ENCODE measurements around the gene CGN.

The CGN gene

DNA sequence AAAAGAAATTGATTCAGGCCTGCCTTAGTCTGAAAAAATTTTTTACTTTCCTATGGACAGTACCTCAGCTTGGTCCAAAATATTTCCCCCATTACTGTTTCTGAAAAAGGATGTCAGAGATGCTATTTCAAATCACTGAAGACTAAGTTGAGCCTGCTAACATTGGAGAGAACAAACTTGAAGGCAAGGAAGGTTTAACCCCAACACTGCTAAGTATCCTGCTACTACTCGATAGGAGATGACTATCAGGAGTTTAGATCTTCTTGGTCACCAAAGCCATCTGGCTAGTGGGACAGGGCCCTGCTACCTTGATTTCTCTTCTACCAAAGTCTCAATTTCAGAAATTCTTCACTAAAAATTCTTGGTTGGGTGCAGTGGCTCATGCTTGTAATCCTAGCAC, 29.2 kb upstream of the CGN start:
- Histone ChIP-seq H3K36me3 (ENCODE audit: insufficient read depth) (no peaks in the 10 kb centered on the region), H4K20me1 (ENCODE audit: insufficient read depth) (no peaks in the 10 kb centered on the region), H2AFZ (ENCODE audit: low read depth) (no peak overlapping the region), H3K79me2 (ENCODE audit: insufficient read depth, low read depth) (no peaks in the 10 kb centered on the region), H3K27me3 (ENCODE audit: insufficient read depth, low read depth) (no peaks in the 10 kb centered on the region), H3K27ac (no peak overlapping the region), H3K9ac (no peak overlapping the region), H3K4me2 (no peak overlapping the region), H3K4me3 (IDR thresholded peaks at IDR 0.05; ENCODE audit: insufficient read depth, low read depth, low read length) (no peak overlapping the region), H3K4me1 (ENCODE audit: low read depth, poor library complexity, severe bottlenecking) (peaks cover 11% of the 10 kb centered on the region)
- TF ChIP-seq CTCF (conservative IDR thresholded peaks at IDR 0.05; ENCODE audit: low read depth, low read length), result no peak

DNA sequence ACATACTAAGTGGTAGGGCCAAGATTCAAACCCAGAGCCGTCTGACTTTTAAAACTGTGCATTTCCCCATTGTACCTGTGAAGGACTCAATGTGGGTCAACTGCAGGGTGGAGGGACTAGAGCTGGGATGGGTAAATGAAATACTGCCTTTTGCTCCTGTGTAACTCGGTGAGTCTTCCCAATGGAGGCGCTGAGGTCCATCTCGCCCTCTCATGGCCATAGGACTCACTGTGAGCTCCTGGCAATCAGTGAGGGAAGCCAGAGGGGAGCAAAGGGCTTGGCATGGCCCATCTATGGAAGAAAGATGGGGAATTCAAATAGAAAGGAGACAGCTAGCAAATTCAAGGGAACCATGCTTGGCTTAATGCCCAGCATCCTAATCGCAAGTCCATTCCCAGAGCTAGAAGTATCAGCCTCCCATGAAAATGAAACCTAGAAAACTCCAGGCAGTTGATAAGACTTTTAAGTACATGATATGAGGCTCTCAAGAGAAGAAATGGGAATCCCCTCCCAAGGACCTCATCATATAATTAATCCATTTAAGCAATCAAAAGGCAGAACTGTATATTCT, 25.4 kb upstream of the CGN start:
- Histone ChIP-seq H3K36me3 (ENCODE audit: insufficient read depth) (no peaks in the 10 kb centered on the region), H3K27me3 (ENCODE audit: insufficient read depth, low read depth) (no peaks in the 10 kb centered on the region), H4K20me1 (ENCODE audit: insufficient read depth) (no peaks in the 10 kb centered on the region), H3K27ac (no peak overlapping the region), H3K4me1 (ENCODE audit: low read depth, poor library complexity, severe bottlenecking) (peaks cover 24% of the 10 kb centered on the region), H3K4me2 (no peak overlapping the region), H3K9ac (no peak overlapping the region), H2AFZ (ENCODE audit: low read depth) (no peak overlapping the region), H3K79me2 (ENCODE audit: insufficient read depth, low read depth) (no peaks in the 10 kb centered on the region), H3K4me3 (IDR thresholded peaks at IDR 0.05; ENCODE audit: insufficient read depth, low read depth, low read length) (no peak overlapping the region)
- TF ChIP-seq CTCF (conservative IDR thresholded peaks at IDR 0.05; ENCODE audit: low read depth, low read length), result no peak

DNA sequence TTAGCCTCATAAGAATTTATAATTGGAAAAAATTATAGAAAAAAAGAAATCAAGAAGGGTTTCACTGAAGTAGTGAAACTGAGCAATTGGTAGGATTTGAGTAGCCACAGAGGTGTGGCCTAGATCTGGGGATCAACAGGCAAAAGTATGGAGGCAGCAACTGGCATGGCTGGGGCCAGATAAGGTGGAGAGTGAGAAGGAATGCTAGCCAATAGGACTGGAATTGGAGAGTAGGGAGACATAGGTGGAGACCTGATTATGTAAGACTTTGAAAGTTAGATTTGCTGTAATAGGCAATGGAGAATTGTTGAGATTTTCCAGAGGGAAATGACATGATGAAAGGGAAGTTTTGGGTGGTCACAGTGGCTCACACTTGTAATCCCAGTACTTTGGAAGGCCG, 24.6 kb upstream of the CGN start:
- H3K79me2 ChIP-seq (ENCODE audit: insufficient read depth, low read depth), result no peaks in the 10 kb centered on the region
- H3K4me3 ChIP-seq (IDR thresholded peaks at IDR 0.05; ENCODE audit: insufficient read depth, low read depth, low read length), result no peak overlapping the region
- H3K4me1 ChIP-seq (ENCODE audit: low read depth, poor library complexity, severe bottlenecking), result peaks cover 25% of the 10 kb centered on the region
- no peak overlapping the region for H3K9ac ChIP-seq
- H3K27me3 ChIP-seq (ENCODE audit: insufficient read depth, low read depth), result no peaks in the 10 kb centered on the region
- no peak for TF ChIP-seq CTCF (conservative IDR thresholded peaks at IDR 0.05; ENCODE audit: low read depth, low read length)
- no peak overlapping the region for H3K27ac ChIP-seq
- H2AFZ ChIP-seq (ENCODE audit: low read depth), result no peak overlapping the region
- H3K36me3 ChIP-seq (ENCODE audit: insufficient read depth), result no peaks in the 10 kb centered on the region
- H4K20me1 ChIP-seq (ENCODE audit: insufficient read depth), result no peaks in the 10 kb centered on the region
- no peak overlapping the region for H3K4me2 ChIP-seq

DNA sequence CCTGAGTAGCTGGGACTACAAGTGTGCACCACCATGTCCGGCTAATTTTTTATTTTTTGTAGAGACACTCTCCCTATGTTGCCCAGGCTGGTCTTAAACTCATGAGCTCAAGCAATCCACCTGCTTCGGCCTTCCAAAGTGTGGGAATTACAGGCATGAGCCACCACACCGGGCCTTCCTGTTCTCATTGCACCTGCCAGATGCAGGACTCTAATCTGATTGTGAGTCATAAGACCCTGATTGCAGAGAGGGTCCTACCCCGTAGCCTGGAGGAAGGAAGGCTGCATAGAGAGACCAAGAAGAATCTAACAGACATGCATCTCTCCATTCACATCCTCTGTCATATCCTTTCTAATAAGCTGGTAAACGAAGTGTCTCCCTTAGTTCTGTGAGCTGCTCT, 19.5 kb upstream of the CGN start:
- H3K4me2 ChIP-seq, result no peak overlapping the region
- no peak overlapping the region for H2AFZ ChIP-seq (ENCODE audit: low read depth)
- no peak for TF ChIP-seq CTCF (conservative IDR thresholded peaks at IDR 0.05; ENCODE audit: low read depth, low read length)
- no peaks in the 10 kb centered on the region for H3K79me2 ChIP-seq (ENCODE audit: insufficient read depth, low read depth)
- H3K9ac ChIP-seq, result no peak overlapping the region
- peaks cover 36% of the 10 kb centered on the region for H3K4me1 ChIP-seq (ENCODE audit: low read depth, poor library complexity, severe bottlenecking)
- H3K27me3 ChIP-seq (ENCODE audit: insufficient read depth, low read depth), result no peaks in the 10 kb centered on the region
- H3K27ac ChIP-seq, result no peak overlapping the region
- no peaks in the 10 kb centered on the region for H4K20me1 ChIP-seq (ENCODE audit: insufficient read depth)
- H3K4me3 ChIP-seq (IDR thresholded peaks at IDR 0.05; ENCODE audit: insufficient read depth, low read depth, low read length), result no peak overlapping the region
- H3K36me3 ChIP-seq (ENCODE audit: insufficient read depth), result no peaks in the 10 kb centered on the region
